K562 (cell line): ENCODE results near the gene TMEM222. TPM values are rescaled to one million over a fixed set of nuclear protein-coding genes. Genes with fewer than 3 reads are reported as not detected.

Source experiments
- EHMT2 ChIP-seq: fragments of 450-650 bp; IDR thresholded peaks from 2 replicates; pipeline ENCODE4 v1.6.1; 2018; ENCODE audit warnings: antibody characterized with exemption
- ELF4 ChIP-seq: fragments of 450-650 bp; formaldehyde crosslinking; IDR thresholded peaks from 2 replicates; pipeline ENCODE4 v1.4.0; 2022; ENCODE audit warnings: missing genetic modification characterization
- FOXP4 ChIP-seq: sonication (generic); formaldehyde crosslinking; IDR thresholded peaks from 2 replicates; pipeline ENCODE4 v1.8.0; 2022; ENCODE audit warnings: mild to moderate bottlenecking, missing genetic modification reagents, borderline replicate concordance
- GABPB2 ChIP-seq: fragments of 250-450 bp; sonication (Bioruptor Pico); conservative IDR thresholded peaks from 2 replicates; pipeline ENCODE4 v1.5.1; 2021; ENCODE audit warnings: mild to moderate bottlenecking
- HOMEZ ChIP-seq: fragments of 250-450 bp; sonication (Bioruptor Pico); IDR thresholded peaks from 2 replicates; pipeline ENCODE4 v1.4.0; 2020; ENCODE audit warnings: mild to moderate bottlenecking, moderate library complexity
- NFATC3 ChIP-seq: fragments of 450-650 bp; IDR thresholded peaks from 2 replicates; pipeline ENCODE4 v1.6.1; 2017; ENCODE audit warnings: mild to moderate bottlenecking
- PHB ChIP-seq: fragments of 250-450 bp; sonication (Bioruptor Pico); IDR thresholded peaks from 2 replicates; pipeline ENCODE4 v1.5.0; 2021
- RREB1 ChIP-seq: fragments of 250-450 bp; sonication (Bioruptor Pico); IDR thresholded peaks from 2 replicates; pipeline ENCODE4 v1.4.0; 2020
- ZC3H11A ChIP-seq: IDR thresholded peaks from 2 replicates; pipeline ENCODE4 v1.6.1; 2012; ENCODE audit warnings: low read depth, low read length, improper control_type of control experiment
- ZFP30 ChIP-seq: fragments of 250-450 bp; sonication (Bioruptor Pico); IDR thresholded peaks from 2 replicates; pipeline ENCODE4 v1.8.0; 2022; ENCODE audit warnings: moderate library complexity, mild to moderate bottlenecking, inconsistent platforms, borderline replicate concordance
- ZNF184 ChIP-seq: sonication (generic); formaldehyde crosslinking; IDR thresholded peaks from 2 replicates; pipeline ENCODE4 v1.5.0; 2020; ENCODE audit warnings: missing genetic modification reagents
- ZNF695 ChIP-seq: fragments of 450-650 bp; formaldehyde crosslinking; IDR thresholded peaks from 2 replicates; pipeline ENCODE4 v1.4.0; 2020; ENCODE audit warnings: mild to moderate bottlenecking, moderate library complexity
- ZNF764 ChIP-seq: fragments of 250-450 bp; sonication (Bioruptor Pico); IDR thresholded peaks from 2 replicates; pipeline ENCODE4 v1.4.0; 2020; ENCODE audit warnings: low read depth, mild to moderate bottlenecking, moderate library complexity
- ZNF785 ChIP-seq: fragments of 250-450 bp; sonication (Bioruptor Pico); IDR thresholded peaks from 2 replicates; pipeline ENCODE4 v1.4.0; 2020; ENCODE audit warnings: mild to moderate bottlenecking
- ZNF830 ChIP-seq: fragments of 250-450 bp; sonication (Bioruptor Pico); IDR thresholded peaks from 2 replicates; pipeline ENCODE4 v1.5.0; 2021; ENCODE audit warnings: mild to moderate bottlenecking
- polyA plus RNA-seq, 8 experiments: library from polyadenylated mRNA; depleted of rRNA in 4 of 8; stranded (reverse) in 5 of 8; unstranded in 3 of 8; fragments of >200 nt; fragmentation: Nextera tagmentation in 2 of 8; fragmentation: Illumina TruSeq in 1 of 8; extraction: Ambion mirVana in 2 of 8; extraction: Trizol in 1 of 8; gene quantifications; 2 replicates each; pipeline versions ENCODE4 v1.2.1 to v1.2.3, GENCODE V29; 2011 to 2014; ENCODE audit warnings: inconsistent platforms in 1 of 8, missing spikeins in 1 of 8
- total RNA-seq, 7 experiments: library from RNA; depleted of rRNA in 6 of 7; stranded (reverse); fragments of >200 nt in 6 of 7; fragmentation: Illumina TruSeq in 2 of 7; extraction: Trizol in 2 of 7; gene quantifications; 2 replicates each; pipeline versions ENCODE4 v1.2.1 to v1.2.3, GENCODE V29; 2011 to 2021; ENCODE audit warnings: low replicate concordance in 1 of 7
- TF ChIP-seq, protein P1 (sequence below): sonication (generic); formaldehyde crosslinking; IDR thresholded peaks from 2 replicates; pipeline ENCODE4 v1.5.0; 2020; ENCODE audit warnings: missing genetic modification reagents
- TF ChIP-seq, protein P2 (sequence below), 2 experiments: fragments of 450-650 bp; IDR thresholded peaks; 2 replicates each; pipeline ENCODE4 v1.6.1; 2016

Gene TMEM222
- total and polyA plus RNA-seq, 9 of the 15 experiments (the other 6 are each of a cell fraction or from before 2014, with no cell fraction given) = 6.9 to 48.0 (median 32.8) TPM

DNA sequence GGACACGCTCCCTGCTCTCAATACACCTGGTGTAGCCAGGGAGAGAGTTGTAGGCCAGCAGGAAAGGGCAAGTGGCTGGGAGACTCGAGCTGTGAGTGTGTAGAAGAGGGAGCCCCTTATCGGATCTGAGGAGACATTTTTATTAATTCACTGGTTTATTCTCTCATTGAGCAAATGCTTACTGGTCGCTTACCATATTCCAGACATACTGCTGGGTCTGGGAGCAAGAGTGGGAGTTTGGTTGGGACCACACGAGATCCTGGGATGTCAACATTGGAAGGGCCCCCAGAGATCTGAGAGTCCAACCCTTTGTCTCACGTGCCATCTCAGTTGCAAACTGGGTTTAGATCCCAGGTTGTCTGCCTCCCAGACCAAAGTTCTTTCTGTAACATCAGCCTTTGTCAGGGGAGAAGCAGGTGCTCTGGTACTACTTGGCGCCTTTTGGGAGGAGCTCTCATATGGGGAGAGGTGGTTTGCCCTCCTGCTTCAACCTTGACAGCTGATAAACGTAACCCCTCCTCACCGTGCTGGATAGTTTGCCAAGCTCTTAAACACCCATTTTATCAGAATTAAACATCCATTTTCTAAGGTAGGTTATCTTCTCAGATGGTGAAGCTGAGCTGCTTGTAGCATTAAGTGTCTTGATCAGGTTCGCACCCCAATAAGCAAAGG, 742 bp downstream of the TMEM222 start (continued):
- TF ChIP-seq RREB1 (CRISPR knock-in tag) = no peak
- no peak for TF ChIP-seq ELF4 (CRISPR knock-in tag)
- TF ChIP-seq, protein P1, sequence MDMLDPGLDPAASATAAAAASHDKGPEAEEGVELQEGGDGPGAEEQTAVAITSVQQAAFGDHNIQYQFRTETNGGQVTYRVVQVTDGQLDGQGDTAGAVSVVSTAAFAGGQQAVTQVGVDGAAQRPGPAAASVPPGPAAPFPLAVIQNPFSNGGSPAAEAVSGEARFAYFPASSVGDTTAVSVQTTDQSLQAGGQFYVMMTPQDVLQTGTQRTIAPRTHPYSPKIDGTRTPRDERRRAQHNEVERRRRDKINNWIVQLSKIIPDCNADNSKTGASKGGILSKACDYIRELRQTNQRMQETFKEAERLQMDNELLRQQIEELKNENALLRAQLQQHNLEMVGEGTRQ (CRISPR knock-in tag) = no peak
- 0 out of 2 replicates have a peak, but pooled peaks have one; percentile 16 for TF ChIP-seq FOXP4 (CRISPR knock-in tag)
- no peak for TF ChIP-seq GABPB2 (CRISPR knock-in tag)
- no peak for TF ChIP-seq ZFP30
- TF ChIP-seq, protein P2, sequence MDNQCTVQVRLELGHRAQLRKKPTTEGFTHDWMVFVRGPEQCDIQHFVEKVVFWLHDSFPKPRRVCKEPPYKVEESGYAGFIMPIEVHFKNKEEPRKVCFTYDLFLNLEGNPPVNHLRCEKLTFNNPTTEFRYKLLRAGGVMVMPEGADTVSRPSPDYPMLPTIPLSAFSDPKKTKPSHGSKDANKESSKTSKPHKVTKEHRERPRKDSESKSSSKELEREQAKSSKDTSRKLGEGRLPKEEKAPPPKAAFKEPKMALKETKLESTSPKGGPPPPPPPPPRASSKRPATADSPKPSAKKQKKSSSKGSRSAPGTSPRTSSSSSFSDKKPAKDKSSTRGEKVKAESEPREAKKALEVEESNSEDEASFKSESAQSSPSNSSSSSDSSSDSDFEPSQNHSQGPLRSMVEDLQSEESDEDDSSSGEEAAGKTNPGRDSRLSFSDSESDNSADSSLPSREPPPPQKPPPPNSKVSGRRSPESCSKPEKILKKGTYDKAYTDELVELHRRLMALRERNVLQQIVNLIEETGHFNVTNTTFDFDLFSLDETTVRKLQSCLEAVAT (IDR thresholded peaks at IDR 0.05) = no peak
- TF ChIP-seq NFATC3 = no peak
- peak; percentile 13; the same call in 1 of the 2 replicates for TF ChIP-seq ZNF830
- no peak for TF ChIP-seq ZNF785
- TF ChIP-seq ZNF764 = no peak
- TF ChIP-seq HOMEZ (CRISPR knock-in tag) = no peak
- no peak for TF ChIP-seq ZNF184 (CRISPR knock-in tag)
- TF ChIP-seq ZC3H11A = no peak
- peak; percentile 17; the same call in 1 of the 2 replicates for TF ChIP-seq PHB (CRISPR knock-in tag)
- no peak for TF ChIP-seq ZNF695
- no peak for TF ChIP-seq EHMT2
